Ishikawa (cell line): ENCODE results near the gene TAF6L.
A peak's percentile ranks its signal among the peaks of the same experiment; 100 is the strongest.

Experiments
- CEBPB ChIP-seq: IDR thresholded peaks from 2 replicates; pipeline ENCODE4 v1.6.1; 2012
- CREB1 ChIP-seq: IDR thresholded peaks from 2 replicates; pipeline ENCODE4 v1.6.1; 2012; ENCODE audit warnings: low read depth
- EGR1 ChIP-seq: IDR thresholded peaks from 2 replicates; pipeline ENCODE4 v1.6.1; 2012
- EP300 ChIP-seq: IDR thresholded peaks from 2 replicates; pipeline ENCODE4 v1.6.1; 2012; ENCODE audit warnings: borderline replicate concordance
- FOXM1 ChIP-seq: IDR thresholded peaks from 2 replicates; pipeline ENCODE4 v1.6.1; 2012; ENCODE audit warnings: low read depth, borderline replicate concordance
- NFIC ChIP-seq: IDR thresholded peaks from 2 replicates; pipeline ENCODE4 v1.6.1; 2012
- RAD21 ChIP-seq: IDR thresholded peaks from 2 replicates; pipeline ENCODE4 v1.6.1; 2012; ENCODE audit warnings: low read depth
- REST ChIP-seq: IDR thresholded peaks from 2 replicates; pipeline ENCODE4 v1.6.1; 2012; ENCODE audit warnings: low read depth, mild to moderate bottlenecking
- TAF1 ChIP-seq: IDR thresholded peaks from 2 replicates; pipeline ENCODE4 v1.6.1; 2012; ENCODE audit warnings: low read depth, mild to moderate bottlenecking
- TCF12 ChIP-seq: IDR thresholded peaks from 2 replicates; pipeline ENCODE4 v1.6.1; 2012; ENCODE audit warnings: low read depth
- TEAD4 ChIP-seq: IDR thresholded peaks from 2 replicates; pipeline ENCODE4 v1.6.1; 2012
- USF1 ChIP-seq: IDR thresholded peaks from 2 replicates; pipeline ENCODE4 v1.6.1; 2012
- YY1 ChIP-seq: IDR thresholded peaks from 2 replicates; pipeline ENCODE4 v1.6.1; 2012; ENCODE audit warnings: low read depth
- ZBTB7A ChIP-seq: IDR thresholded peaks from 2 replicates; pipeline ENCODE4 v1.6.1; 2012; ENCODE audit warnings: low read depth
- TF ChIP-seq, protein P1 (sequence below): IDR thresholded peaks from 2 replicates; pipeline ENCODE4 v1.6.1; 2012

TAF6L gene

DNA sequence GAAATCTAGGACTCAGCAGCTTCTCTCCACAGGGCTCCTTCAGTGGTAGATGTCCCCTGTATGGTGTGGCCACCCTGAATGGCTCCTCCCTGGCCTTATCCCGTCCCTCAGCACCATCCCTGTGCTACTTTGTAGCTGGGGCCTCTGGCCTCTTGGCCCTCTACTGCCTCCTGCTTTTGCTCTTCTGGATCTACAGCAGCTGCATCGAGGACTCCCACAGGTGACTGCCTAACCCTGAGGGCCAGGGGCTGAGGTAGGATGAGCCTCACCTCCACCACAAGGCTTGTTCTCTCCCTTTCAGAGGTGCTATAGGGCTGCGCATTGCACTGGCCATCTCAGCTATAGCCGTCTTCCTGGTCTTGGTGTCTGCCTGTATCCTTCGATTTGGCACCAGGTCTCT, 17.8 kb downstream of the TAF6L start:
- TF ChIP-seq TEAD4 (no peak), NFIC (no peak), RAD21 (no peak), EGR1 (no peak), ZBTB7A (no peak), TAF1 (no peak), EP300 (no peak)
- TF ChIP-seq, protein P1, sequence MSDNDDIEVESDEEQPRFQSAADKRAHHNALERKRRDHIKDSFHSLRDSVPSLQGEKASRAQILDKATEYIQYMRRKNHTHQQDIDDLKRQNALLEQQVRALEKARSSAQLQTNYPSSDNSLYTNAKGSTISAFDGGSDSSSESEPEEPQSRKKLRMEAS: no peak

DNA sequence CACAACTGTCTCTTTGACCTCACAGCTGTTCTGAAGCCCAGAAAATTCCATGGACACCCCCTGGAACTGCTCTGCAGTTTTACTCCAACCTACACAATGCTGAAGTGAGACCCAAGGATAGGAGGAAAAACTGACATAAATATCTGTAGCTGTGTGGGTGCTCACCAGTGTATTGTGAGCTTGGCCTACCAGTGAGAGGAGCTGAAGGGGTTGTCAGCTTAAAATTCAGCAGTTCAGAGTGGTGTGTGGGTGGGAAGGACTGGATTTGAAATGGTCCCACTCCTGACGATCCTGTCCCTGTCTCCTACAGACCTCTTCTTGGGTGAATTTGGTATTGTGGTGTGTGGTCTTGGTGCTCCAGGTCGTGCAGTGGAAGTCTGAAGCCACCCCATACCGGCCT, 18.4 kb downstream of the TAF6L start:
- TF ChIP-seq TCF12 (no peak), FOXM1 (no peak), YY1 (no peak), TEAD4 (no peak), TAF1 (no peak), REST (no peak), EP300 (no peak), USF1 (no peak)
- TF ChIP-seq, protein P1: no peak

DNA sequence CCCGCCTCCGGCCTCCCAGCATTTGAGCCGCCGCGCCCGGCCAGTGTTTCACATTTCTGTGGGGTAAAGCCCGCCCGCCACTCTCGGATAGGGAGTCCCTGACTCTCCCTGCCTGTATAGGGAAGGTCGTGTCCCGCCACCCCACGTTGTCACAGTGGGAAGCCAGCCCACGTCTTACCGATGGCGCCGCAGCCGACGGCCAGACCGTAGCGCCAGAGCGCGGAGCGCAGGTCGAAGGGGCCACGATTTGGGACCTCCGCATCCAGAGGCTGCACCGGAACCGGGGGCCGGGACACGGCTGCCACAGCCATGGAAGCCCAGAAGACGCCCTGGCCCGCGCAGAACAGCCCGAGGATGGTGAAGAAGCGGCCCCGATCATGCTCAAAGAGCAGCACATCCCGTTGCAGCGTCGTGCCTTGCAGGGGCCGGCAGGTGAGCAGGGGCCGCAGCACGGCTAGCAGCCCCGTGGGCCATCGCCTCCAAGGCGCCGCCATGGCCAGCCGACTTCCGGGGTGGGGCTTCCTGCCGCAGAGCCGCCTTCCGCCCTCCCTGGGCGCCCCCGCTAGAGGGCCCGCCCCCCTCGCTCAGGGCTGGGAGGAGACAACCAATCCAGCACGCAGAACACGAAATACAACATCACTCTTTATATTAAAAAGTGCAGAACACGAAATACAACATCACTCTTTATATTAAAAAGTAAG, 20.5 kb downstream of the TAF6L start, which contains the start of gene TMEM223:
TMEM223 (minus strand) TSS at position 506 of the 701 bp plus-strand sequence; CDS start at position 494, 12 bp downstream.
- TF ChIP-seq TEAD4: 0 out of 2 replicates have a peak, but pooled peaks have one; percentile 7
- TF ChIP-seq EGR1: no peak
- no peak for TF ChIP-seq USF1
- no peak for TF ChIP-seq CEBPB
- no peak for TF ChIP-seq REST
- TF ChIP-seq RAD21: no peak; the same call in 1 of the 2 replicates
- TF ChIP-seq, protein P1: peak; percentile 86
- no peak for TF ChIP-seq CREB1
- no peak for TF ChIP-seq FOXM1
- no peak for TF ChIP-seq ZBTB7A
- TF ChIP-seq NFIC: no peak
- TF ChIP-seq TCF12: peak; percentile 53; the same call in 1 of the 2 replicates
- TF ChIP-seq EP300: no peak
- TF ChIP-seq TAF1: peak; percentile 96
- TF ChIP-seq YY1: peak; percentile 95

DNA sequence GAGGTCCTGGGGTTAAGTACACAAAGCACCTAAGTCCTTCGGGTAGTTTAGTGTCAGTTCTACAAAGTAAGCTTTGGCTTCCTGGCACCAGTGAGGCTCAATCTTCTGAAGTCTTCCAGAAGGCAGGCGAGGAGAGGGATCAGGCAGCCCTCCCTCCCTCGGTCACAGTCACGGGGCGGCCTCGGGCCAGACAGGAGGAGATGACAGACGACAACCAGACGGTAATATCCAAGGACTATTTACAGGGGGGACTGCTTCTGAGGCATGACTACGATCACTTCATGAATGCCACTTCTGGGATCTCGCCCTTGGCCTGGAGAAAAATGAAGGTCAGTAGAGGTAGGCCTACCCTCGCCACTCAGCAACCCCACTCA, 21.0 kb downstream of the TAF6L start:
- TF ChIP-seq USF1 (no peak), TEAD4 (no peak)
- TF ChIP-seq, protein P1: no peak

DNA sequence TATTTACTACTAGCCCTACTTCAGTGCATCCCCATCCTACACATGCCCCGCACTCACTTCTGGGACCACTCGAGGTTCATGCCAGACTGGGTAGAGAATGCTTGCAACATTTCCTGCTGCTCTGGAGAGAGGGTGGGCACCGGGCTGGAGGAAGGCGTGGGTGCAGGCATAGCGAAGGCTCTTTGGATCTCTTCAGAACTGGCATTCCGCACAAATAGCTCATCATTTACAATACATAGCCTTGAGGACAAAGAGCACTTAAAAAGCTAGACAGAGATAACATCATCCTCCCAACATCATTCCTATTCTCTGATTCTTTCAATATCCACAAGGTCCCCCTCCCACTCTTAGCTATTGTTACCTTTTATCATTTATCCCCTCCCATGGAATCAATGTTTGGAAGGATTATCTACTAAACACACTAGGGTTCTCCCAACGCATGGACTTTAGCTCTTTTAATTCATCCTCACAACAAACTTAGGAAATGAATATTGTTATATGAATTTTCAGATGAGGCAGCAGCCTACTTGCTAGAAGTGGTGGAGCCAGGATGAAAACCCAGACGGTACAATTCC, 23.1 kb downstream of the TAF6L start:
- no peak for TF ChIP-seq YY1

DNA sequence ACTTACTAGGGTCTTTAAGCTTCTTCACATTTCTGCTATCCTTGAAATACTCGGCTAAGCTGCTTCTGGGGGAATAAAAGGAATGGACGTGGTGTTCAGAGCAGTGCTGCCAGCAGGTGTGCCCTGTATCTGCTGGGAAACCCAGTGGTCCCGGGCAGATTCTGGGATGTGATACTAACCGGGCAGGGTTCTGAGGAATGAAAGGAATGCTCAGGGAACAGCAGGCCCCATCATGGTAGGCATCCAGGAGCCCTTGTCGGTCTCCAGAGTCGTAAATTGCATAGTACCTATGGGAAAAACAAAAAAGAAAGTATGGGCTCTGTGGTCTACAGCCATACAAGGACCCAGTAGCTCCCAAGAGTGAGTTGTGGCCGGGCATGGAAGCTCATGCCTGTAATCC, 25.1 kb downstream of the TAF6L start:
- TF ChIP-seq EGR1 (no peak), NFIC (no peak), TAF1 (no peak), TCF12 (no peak)
- TF ChIP-seq, protein P1: no peak
